Kidney (tissue), 14 donors: ENCODE data around the gene RBM17. TPM values are rescaled to one million over a fixed set of nuclear protein-coding genes. Genes with fewer than 3 reads are reported as not detected.
"Not testable (repeated sequence)": the region's sequence is repeated elsewhere in the genome, so short reads cannot be mapped to it uniquely, and the experiment has no call there.

Experiments
- DNase-seq, 5 donors: peaks; one replicate each; pipeline ENCODE4 v3.0.0-alpha.2; 2013 to 2020
- FAIRE-seq: peaks from 2 replicates; lab custom pipeline; 2012; peaks lifted over from hg19 to GRCh38; lab: Jason Lieb, UNC
- H3K27ac ChIP-seq, 2 donors: one replicate each; pipeline ENCODE4 v1.7.0; 2013; ENCODE audit warnings: low read depth in 2 of 2, low read length in 2 of 2, inconsistent platforms in 1 of 2
- H3K27me3 ChIP-seq: one replicate; pipeline ENCODE4 v1.7.1; 2013; ENCODE audit warnings: low read length, inconsistent platforms; ENCODE audit not compliant: control insufficient read depth, insufficient read depth
- H3K36me3 ChIP-seq, 3 donors: one replicate each; pipeline versions ENCODE4 v1.7.0 to v1.7.1; 2013; ENCODE audit warnings: low read length in 3 of 3, control low read depth in 1 of 3, inconsistent platforms in 1 of 3; ENCODE audit not compliant: insufficient read depth in 3 of 3, control insufficient read depth in 2 of 3
- H3K4me1 ChIP-seq, 3 donors: one replicate each; pipeline versions ENCODE4 v1.7.0 to v1.7.1; 2013; ENCODE audit warnings: low read length in 3 of 3, inconsistent platforms in 1 of 3, low read depth in 1 of 3; ENCODE audit not compliant: control insufficient read depth in 2 of 3, insufficient read depth in 2 of 3
- H3K4me3 ChIP-seq, 3 donors: one replicate each; pipeline versions ENCODE4 v1.7.0 to v1.8.1; 2013; ENCODE audit warnings: low read length in 3 of 3, control low read depth in 1 of 3, inconsistent platforms in 1 of 3
- H3K9ac ChIP-seq, 3 donors: one replicate each; pipeline versions ENCODE4 v1.7.0 to v1.7.1; 2013; ENCODE audit warnings: low read length in 3 of 3, control low read depth in 1 of 3, inconsistent platforms in 1 of 3
- H3K9me3 ChIP-seq, 3 donors: one replicate each; pipeline versions ENCODE4 v1.7.0 to v1.7.1; 2013; ENCODE audit warnings: low read length in 3 of 3, control low read depth in 1 of 3, inconsistent platforms in 1 of 3; ENCODE audit not compliant: control insufficient read depth in 2 of 3, insufficient read depth in 1 of 3
- intact Hi-C: fragments of 100-400 bp; cut with DNase I; formaldehyde crosslinking; loops from one replicate; pipeline ENCODE4 v1.11.1; 2022
- polyA plus RNA-seq: library from polyadenylated mRNA; stranded (reverse); fragments of 350-450 nt; fragmentation: Illumina TruSeq; extraction: RNeasy Lipid Tissue Mini Kit (QIAGEN cat#74804); gene quantifications from one replicate; pipeline ENCODE4 v1.2.3, GENCODE V29; 2014; ENCODE audit warnings: low read depth, low replicate concordance; ENCODE audit not compliant: insufficient read depth
- total RNA-seq: library from RNA; stranded (reverse); fragmentation: NEBNext Ultra II Directional; extraction: Animal tissue kit (Norgen Biotek cat#: 25700); gene quantifications from one replicate; pipeline ENCODE4 v1.2.1, GENCODE V29; 2021
- TF ChIP-seq, protein P1 (sequence below): IDR thresholded peaks from 3 replicates; pipeline ENCODE4 v1.5.1; 2012; ENCODE audit warnings: mild to moderate bottlenecking, moderate library complexity, borderline replicate concordance; ENCODE audit not compliant: insufficient read depth; ENCODE audit errors: extremely low read depth
- donor health status: control.
- donor health status: control.
- donor health status: control.
- donor health status: control.
- donor health status: control.
- donor health status: DM: yes; HTN: yes; CAD: no.
- donor health status: Normal renal cell carcinoma (clear cell type).

The RBM17 gene
- total and polyA plus RNA-seq, 2 donors from 2014 or later = 46.4 to 91.9 TPM

DNA sequence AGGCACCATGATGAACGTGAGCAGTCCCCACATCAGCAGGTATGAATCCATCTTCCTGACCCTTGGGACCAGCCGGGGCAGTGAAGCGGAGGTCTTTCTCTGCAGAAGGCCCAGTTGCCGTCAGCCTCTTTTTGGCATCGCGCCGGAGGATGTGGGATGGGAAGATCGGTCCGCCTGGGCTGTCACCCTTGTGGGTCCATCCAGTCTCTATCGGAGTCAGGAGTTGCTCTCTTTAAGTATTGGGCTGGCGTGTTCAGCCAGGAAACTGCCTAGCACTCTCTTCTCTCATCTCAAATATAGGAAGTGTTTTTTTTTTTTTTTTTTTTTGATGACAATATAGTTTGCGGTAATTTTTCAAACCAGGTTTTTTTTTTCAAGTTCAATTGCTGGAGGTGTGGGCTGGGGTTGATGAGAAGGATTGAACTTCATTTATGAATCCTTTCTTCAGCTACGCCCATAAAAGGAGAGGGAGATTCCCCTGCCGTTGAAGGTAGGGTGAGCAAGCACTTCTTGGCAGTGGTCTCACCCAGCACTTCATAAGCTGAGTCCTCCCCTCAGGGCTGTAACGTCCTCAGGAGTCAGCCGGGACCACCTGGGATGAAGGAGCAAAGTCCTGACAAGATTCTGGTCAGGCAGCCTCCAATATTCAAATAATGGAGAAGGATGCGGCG is 26.6 kb upstream of the RBM17 start, which contains the start of gene IL2RA:
Gene IL2RA, minus strand, starts transcription at position 267 of the 671 bp plus-strand sequence. Its CDS starts 216 bp downstream, at position 51.
- Histone ChIP-seq H3K36me3 (no peaks in the 10 kb centered on the region), H3K27me3 (no peaks in the 10 kb centered on the region), H3K4me1 (peaks cover 0 to 8% (median 4%) of the 10 kb centered on the region in 3 donors), H3K9ac (no peak within 1 kb of the TSS), H3K9me3 (no peaks in the 10 kb centered on the region), H3K4me3 (no peak within 1 kb of the TSS), H3K27ac (no peak within 1 kb of the TSS)
- TF ChIP-seq, protein P1, sequence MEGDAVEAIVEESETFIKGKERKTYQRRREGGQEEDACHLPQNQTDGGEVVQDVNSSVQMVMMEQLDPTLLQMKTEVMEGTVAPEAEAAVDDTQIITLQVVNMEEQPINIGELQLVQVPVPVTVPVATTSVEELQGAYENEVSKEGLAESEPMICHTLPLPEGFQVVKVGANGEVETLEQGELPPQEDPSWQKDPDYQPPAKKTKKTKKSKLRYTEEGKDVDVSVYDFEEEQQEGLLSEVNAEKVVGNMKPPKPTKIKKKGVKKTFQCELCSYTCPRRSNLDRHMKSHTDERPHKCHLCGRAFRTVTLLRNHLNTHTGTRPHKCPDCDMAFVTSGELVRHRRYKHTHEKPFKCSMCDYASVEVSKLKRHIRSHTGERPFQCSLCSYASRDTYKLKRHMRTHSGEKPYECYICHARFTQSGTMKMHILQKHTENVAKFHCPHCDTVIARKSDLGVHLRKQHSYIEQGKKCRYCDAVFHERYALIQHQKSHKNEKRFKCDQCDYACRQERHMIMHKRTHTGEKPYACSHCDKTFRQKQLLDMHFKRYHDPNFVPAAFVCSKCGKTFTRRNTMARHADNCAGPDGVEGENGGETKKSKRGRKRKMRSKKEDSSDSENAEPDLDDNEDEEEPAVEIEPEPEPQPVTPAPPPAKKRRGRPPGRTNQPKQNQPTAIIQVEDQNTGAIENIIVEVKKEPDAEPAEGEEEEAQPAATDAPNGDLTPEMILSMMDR = no peak
- FAIRE-seq = no peak
- intact Hi-C loops = no loop called here
- no peak for DNase-seq

DNA sequence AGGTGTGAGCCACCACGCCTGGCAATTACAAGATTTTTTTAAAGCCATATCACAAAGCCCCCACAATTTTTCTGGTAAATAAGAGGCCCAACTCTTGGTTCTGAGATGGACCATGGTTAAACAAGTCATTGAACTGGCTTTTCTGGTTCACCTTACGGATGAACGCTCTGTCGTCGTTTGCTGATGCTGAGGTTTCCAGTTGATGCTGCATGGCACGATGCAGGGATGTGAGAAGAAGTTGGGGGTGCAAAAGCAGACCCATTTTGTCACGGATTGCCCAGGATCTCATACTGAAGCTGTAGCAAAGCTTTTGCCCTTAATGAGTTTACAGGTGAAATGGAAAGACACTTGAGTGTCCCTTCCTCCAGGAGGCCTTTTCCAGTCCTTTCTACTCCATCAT is 24.7 kb upstream of the RBM17 start:
- TF ChIP-seq, protein P1 = no peak
- Histone ChIP-seq H3K27ac (no peak overlapping the region), H3K9ac (no peak overlapping the region), H3K27me3 (no peaks in the 10 kb centered on the region), H3K4me1 (peaks cover 0 to 8% (median 4%) of the 10 kb centered on the region in 3 donors), H3K36me3 (no peaks in the 10 kb centered on the region), H3K9me3 (no peaks in the 10 kb centered on the region), H3K4me3 (no peak overlapping the region)
- intact Hi-C loops = no loop called here
- FAIRE-seq (no peak), DNase-seq (no peak)

DNA sequence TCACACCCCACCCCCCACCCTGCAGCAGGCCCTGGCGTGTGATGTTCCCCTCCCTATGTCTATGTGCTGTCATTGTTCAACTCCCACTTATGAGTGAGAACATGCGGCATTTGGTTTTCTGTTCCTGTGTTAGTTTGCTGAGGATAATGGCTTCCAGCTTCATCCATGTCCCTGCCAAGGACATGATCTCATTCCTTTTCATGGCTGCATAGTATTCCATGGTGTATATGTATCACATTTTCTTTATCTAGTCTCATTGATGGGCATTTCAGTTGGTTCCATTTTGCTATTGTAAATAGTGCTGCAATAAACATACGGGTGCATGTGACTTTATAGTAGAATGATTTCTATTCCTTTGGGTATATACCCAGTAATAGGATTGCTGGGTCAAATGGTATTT is 24.1 kb upstream of the RBM17 start:
- H3K9me3 ChIP-seq, H3K4me1 ChIP-seq, H3K36me3 ChIP-seq, DNase-seq, FAIRE-seq, H3K27ac ChIP-seq, H3K4me3 ChIP-seq, intact Hi-C loops, H3K9ac ChIP-seq, H3K27me3 ChIP-seq: not testable (repeated sequence)

DNA sequence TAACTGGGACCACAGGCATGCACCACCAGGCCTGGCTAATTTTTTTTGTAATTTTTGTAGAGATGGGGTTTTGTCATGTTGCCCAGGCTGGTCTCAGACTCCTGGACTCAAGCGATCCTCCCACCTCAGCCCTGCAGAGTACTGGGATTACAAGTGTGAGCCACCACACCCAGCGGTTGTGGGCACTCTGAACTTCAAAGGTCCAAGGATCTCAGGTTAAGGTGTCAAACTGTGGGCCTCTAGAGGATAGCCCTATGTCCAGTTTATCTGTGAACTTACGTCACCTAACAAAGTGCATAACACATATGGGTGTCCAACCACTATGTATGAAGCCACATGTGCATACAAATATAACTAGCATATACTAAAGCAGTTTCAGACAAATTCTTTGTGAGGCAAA is 23.4 kb upstream of the RBM17 start:
- no peaks in the 10 kb centered on the region for H3K27me3 ChIP-seq
- no peaks in the 10 kb centered on the region for H3K9me3 ChIP-seq
- no peak overlapping the region for H3K9ac ChIP-seq
- peaks cover 0 to 8% (median 4%) of the 10 kb centered on the region in 3 donors for H3K4me1 ChIP-seq
- no peak for FAIRE-seq
- no peak for DNase-seq
- intact Hi-C loops = no loop called here
- TF ChIP-seq, protein P1 = no peak
- H3K4me3 ChIP-seq = no peak overlapping the region
- peak overlapping the region; percentile 34 to 47 for H3K27ac ChIP-seq
- no peaks in the 10 kb centered on the region for H3K36me3 ChIP-seq
